Stomach (tissue), 4 donors: ENCODE results near the gene CDH23.

Experiments
- CTCF ChIP-seq, 7 experiments: fragments of 450-650 bp in 4 of 7; fragments of 200-600 bp in 3 of 7; sonication (generic) in 3 of 7; IDR thresholded peaks; one replicate each; pipeline ENCODE4 v1.5.1; 2016 to 2019; ENCODE audit warnings: antibody characterized with exemption in 7 of 7, control low read depth in 2 of 7, mild to moderate bottlenecking in 1 of 7
- EP300 ChIP-seq: sonication (generic); formaldehyde crosslinking; IDR thresholded peaks from one replicate; pipeline ENCODE4 v1.6.1; 2017; ENCODE audit warnings: antibody characterized with exemption
- POLR2A ChIP-seq, 4 donors: fragments of 450-650 bp; IDR thresholded peaks; one replicate each; pipeline ENCODE4 v1.6.1; 2016; ENCODE audit warnings: antibody characterized with exemption in 4 of 4, control low read depth in 2 of 4, mild to moderate bottlenecking in 1 of 4, moderate library complexity in 1 of 4
- POLR2AphosphoS5 ChIP-seq, 3 donors: sonication (generic); formaldehyde crosslinking; IDR thresholded peaks; one replicate each; pipeline ENCODE4 v1.6.1; 2016; ENCODE audit warnings: antibody characterized with exemption in 3 of 3

GRCh38 chr10:71474702-71475242 is 78.1 kb downstream of the CDH23 start:
- TF ChIP-seq CTCF (IDR thresholded peaks at IDR 0.05) (no peak), POLR2AphosphoS5 (IDR thresholded peaks at IDR 0.05) (no peak), EP300 (no peak), POLR2A (IDR thresholded peaks at IDR 0.05) (no peak)
